Thoracic aorta (tissue), 2 donors: ENCODE measurements around the gene EXOC7. TPM values are rescaled to one million over a fixed set of nuclear protein-coding genes. Genes with fewer than 3 reads are reported as not detected.

Source experiments
- ATAC-seq: fragments of 150-250 bp; one replicate; pipeline ENCODE4 v1.8.0; 2017; ENCODE audit warnings: low read depth; ENCODE audit not compliant: insufficient number of reproducible peaks, low FRiP score
- DNase-seq: peaks from one replicate; pipeline ENCODE4 v3.0.0-alpha.2; 2020; ENCODE audit warnings: low spot score
- H3K27ac ChIP-seq, 2 donors: fragments of 200-600 bp; sonication (generic); 1 replicate in 1 of 2; 2 replicates in 1 of 2; pipeline ENCODE4 v1.5.1; 2016; ENCODE audit warnings: mild to moderate bottlenecking in 2 of 2, moderate library complexity in 2 of 2
- H3K27me3 ChIP-seq: fragments of 200-600 bp; sonication (generic); replicated peaks from 2 replicates; pipeline ENCODE4 v1.6.0; 2016; ENCODE audit warnings: mild to moderate bottlenecking; ENCODE audit not compliant: insufficient read depth
- H3K36me3 ChIP-seq: fragments of 200-600 bp; sonication (generic); one replicate; pipeline ENCODE4 v1.5.1; 2016
- H3K4me1 ChIP-seq, 2 donors: fragments of 200-600 bp; sonication (generic); 1 replicate in 1 of 2; 2 replicates in 1 of 2; pipeline versions ENCODE4 v1.5.1 to v1.6.0; 2016; ENCODE audit warnings: low read depth in 2 of 2, mild to moderate bottlenecking in 1 of 2; ENCODE audit not compliant: control insufficient read depth in 1 of 2
- H3K4me3 ChIP-seq: fragments of 200-600 bp; sonication (generic); 2 replicates; pipeline ENCODE4 v1.5.1; 2016; ENCODE audit warnings: mild to moderate bottlenecking
- H3K9me3 ChIP-seq: fragments of 200-600 bp; sonication (generic); 2 replicates; pipeline ENCODE4 v1.5.1; 2016
- CTCF ChIP-seq: fragments of 200-600 bp; sonication (generic); IDR thresholded peaks from one replicate; pipeline ENCODE4 v1.5.1; 2019; ENCODE audit warnings: antibody characterized with exemption
- total RNA-seq, 2 donors: library from RNA; depleted of rRNA; stranded (reverse); fragments of >200 nt; gene quantifications; one replicate each; pipeline versions ENCODE4 v1.1.0 to v1.2.3, GENCODE V29; 2016

The EXOC7 gene
- total RNA-seq, 2 donors from 2014 or later: 79.7 to 94.0 TPM

GRCh38 chr17:76092526-76093413, 10.8 kb downstream of the EXOC7 start:
- no peak overlapping the region for H3K27ac ChIP-seq

GRCh38 chr17:76091526-76092286, 11.9 kb downstream of the EXOC7 start:
- Histone ChIP-seq H3K4me1 (no peaks in the 10 kb centered on the region), H3K4me3 (no peak overlapping the region), H3K27ac (no peak overlapping the region), H3K9me3 (no peaks in the 10 kb centered on the region), H3K27me3 (no peaks in the 10 kb centered on the region), H3K36me3 (peaks cover 72% of the 10 kb centered on the region)
- ATAC-seq: no peak
- no peak for TF ChIP-seq CTCF
- DNase-seq: no peak

More at GRCh38 chr17:76092526-76093413, 10.8 kb downstream of the EXOC7 start:
- H3K9me3 ChIP-seq: no peaks in the 10 kb centered on the region
- no peaks in the 10 kb centered on the region for H3K4me1 ChIP-seq
- no peaks in the 10 kb centered on the region for H3K27me3 ChIP-seq
- no peak for DNase-seq
- no peak for TF ChIP-seq CTCF
- H3K4me3 ChIP-seq: no peak overlapping the region
- no peak for ATAC-seq
- peaks cover 64% of the 10 kb centered on the region for H3K36me3 ChIP-seq

DNA sequence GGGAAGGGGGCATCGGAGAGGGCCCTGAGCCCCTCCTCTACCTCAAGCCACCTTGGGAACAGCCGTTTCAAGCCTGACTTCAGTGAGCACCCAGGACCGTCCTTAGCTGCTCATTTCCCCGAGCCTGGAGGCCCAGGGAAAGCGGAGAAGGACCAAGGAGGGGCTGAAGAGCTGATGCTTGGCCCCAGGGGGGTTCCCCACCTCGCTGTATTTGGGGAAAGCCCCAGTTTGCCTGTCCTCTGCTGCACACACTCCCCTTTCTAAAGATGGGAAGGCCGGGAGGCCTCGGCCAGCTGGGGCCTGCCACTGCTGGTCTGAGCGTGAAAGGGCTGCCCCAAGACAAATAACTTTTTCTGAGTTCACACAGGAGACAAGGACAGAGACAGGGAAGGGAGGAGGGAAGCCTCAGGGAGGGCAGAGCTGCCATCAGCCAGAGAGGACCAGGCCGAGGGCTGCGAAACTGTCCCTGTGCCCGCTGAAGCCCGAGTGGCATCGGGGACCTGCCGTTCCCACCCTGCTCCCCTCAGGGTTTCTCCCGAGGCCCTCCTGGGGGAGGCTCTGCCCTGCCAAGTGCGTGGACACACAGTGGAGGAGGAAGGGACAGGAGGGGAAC, 13.0 kb downstream of the EXOC7 start:
- DNase-seq (no peak), ATAC-seq (no peak)
- Histone ChIP-seq H3K4me1 (no peaks in the 10 kb centered on the region), H3K27ac (no peak overlapping the region), H3K4me3 (no peak overlapping the region), H3K9me3 (no peaks in the 10 kb centered on the region), H3K27me3 (no peaks in the 10 kb centered on the region), H3K36me3 (peaks cover 76% of the 10 kb centered on the region)
- no peak for TF ChIP-seq CTCF

DNA sequence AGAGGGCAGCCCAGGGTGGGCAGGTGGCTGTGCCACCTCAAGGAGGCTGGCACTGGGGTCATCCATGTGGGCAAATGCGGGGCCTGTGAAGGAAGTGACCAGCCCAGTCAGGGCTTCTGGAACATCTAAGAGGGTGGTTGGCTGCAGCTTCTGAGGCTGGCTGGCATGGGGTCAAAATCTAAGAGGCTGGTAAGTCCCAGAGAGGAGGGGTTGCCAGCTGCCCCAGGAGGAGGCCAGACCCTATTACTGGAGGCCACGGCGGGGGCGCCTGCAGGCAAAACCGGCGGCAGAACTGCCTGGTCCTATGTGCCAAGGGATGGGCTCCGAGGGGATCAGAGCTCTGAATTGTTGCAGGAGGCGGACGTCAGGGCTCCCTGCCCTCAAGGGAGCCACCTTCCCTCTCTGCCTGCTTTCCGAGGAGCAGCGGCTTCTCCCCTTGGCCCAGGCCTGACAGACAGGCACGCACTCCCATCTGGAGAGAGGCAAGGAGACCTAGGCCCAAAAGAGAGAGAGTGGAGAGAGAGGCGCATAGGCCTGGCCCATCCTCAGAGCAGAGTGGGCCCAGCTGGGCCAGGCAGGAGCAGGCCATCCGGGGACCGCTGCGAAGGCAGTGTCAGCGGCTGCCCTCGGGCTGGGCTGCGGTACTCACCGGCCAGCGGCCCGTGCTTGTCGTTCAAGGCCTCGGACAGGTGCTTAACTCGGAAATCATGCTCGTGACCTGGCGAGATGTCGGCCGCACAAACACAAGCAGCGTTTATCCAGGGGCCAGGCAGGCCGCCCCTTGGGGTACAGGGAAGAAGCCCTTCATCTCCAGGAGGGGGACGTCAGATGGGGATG, 13.7 kb downstream of the EXOC7 start:
- Histone ChIP-seq H3K27ac (no peak overlapping the region), H3K4me1 (no peaks in the 10 kb centered on the region), H3K36me3 (peaks cover 78% of the 10 kb centered on the region), H3K27me3 (no peaks in the 10 kb centered on the region), H3K9me3 (no peaks in the 10 kb centered on the region), H3K4me3 (no peak overlapping the region)
- ATAC-seq (no peak), DNase-seq (no peak)
- no peak for TF ChIP-seq CTCF
